GM21619 (cell line): ENCODE measurements around the gene MTHFSD.

Source experiments
- ATAC-seq: cut with Tn5 transposase; IDR thresholded peaks from one replicate; pipeline ENCODE4 v1.9.1; 2021; ENCODE audit not compliant: unreplicated experiment

Gene MTHFSD

GRCh38 chr16:86515413-86515776, 39.6 kb downstream of the MTHFSD start:
- ATAC-seq = no peak

GRCh38 chr16:86514481-86515376, 40.3 kb downstream of the MTHFSD start:
- ATAC-seq = no peak

- ATAC-seq = no peak
These were observed 41.4 kb downstream of the MTHFSD start for GRCh38 chr16:86513471-86514277.

- no peak for ATAC-seq
These were observed 42.1 kb downstream of the MTHFSD start for GRCh38 chr16:86512860-86513470.

GRCh38 chr16:86512301-86512859, 42.7 kb downstream of the MTHFSD start:
- no peak for ATAC-seq

GRCh38 chr16:86511317-86512161, 43.5 kb downstream of the MTHFSD start:
- ATAC-seq = no peak

- ATAC-seq = no peak
These were observed 44.4 kb downstream of the MTHFSD start, which contains the start of gene FOXF1 for GRCh38 chr16:86510465-86511261. FOXF1 (plus strand) TSS chr16:86510527; CDS start chr16:86510570, 43 bp downstream.

- ATAC-seq = no peak
These were observed 45.1 kb downstream of the MTHFSD start for GRCh38 chr16:86509759-86510464.

GRCh38 chr16:86508947-86509758, 45.9 kb downstream of the MTHFSD start:
- no peak for ATAC-seq

- ATAC-seq = no peak
These were observed 46.7 kb downstream of the MTHFSD start for GRCh38 chr16:86508028-86508946.

GRCh38 chr16:86507173-86508027, 47.6 kb downstream of the MTHFSD start:
- ATAC-seq = no peak

- no peak for ATAC-seq
These were observed 48.9 kb downstream of the MTHFSD start for GRCh38 chr16:86505899-86506864.

- no peak for ATAC-seq
These were observed 49.7 kb downstream of the MTHFSD start for GRCh38 chr16:86505185-86505898.
